Suprapubic skin (tissue), 3 donors: ENCODE measurements around the gene ATP5ME.

ENCODE experiments used
- EP300 ChIP-seq: sonication (generic); formaldehyde crosslinking; IDR thresholded peaks from one replicate; pipeline ENCODE4 v1.6.1; 2017; ENCODE audit warnings: antibody characterized with exemption
- TF ChIP-seq, protein P1 (sequence below), 2 donors: fragments of 200-600 bp in 1 of 2; fragments of 450-650 bp in 1 of 2; sonication (generic) in 1 of 2; IDR thresholded peaks; one replicate each; pipeline ENCODE4 v1.5.1; 2016 to 2019; ENCODE audit warnings: antibody characterized with exemption in 2 of 2, mild to moderate bottlenecking in 1 of 2, moderate library complexity in 1 of 2

DNA sequence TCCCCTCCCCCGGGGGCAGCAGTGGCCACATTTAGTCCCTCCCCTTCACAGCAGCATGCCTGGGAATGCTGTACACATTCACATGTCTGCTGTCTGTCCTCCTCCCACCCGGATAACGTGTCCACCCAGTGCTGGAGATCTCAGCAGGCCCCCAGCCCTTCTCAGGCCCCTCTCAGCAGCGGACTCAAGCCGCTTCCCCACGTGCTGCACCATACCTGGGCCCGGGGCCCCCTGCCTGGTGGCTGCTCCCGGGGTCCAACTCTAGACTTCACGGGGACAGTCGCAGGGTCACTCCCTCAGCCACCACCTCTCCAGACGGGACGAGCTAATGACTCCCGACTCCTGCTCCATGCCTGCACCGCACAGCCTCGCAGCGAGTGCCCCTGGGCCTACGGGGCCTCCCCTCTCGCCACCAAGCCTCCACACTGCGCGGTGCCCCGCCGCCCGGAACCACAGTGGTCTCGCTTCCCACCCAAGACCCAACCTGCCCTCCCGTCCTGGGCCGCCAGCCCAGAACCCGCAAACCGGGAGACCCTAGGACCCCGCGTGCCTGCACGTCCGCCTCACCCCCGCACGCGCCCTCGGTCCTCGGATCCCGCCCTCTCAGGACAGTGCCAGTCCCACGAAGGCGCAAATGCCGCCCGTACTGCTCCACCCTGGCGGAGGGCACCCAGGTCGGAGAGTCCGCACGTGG, 30.3 kb upstream of the ATP5ME start:
- TF ChIP-seq, protein P1, sequence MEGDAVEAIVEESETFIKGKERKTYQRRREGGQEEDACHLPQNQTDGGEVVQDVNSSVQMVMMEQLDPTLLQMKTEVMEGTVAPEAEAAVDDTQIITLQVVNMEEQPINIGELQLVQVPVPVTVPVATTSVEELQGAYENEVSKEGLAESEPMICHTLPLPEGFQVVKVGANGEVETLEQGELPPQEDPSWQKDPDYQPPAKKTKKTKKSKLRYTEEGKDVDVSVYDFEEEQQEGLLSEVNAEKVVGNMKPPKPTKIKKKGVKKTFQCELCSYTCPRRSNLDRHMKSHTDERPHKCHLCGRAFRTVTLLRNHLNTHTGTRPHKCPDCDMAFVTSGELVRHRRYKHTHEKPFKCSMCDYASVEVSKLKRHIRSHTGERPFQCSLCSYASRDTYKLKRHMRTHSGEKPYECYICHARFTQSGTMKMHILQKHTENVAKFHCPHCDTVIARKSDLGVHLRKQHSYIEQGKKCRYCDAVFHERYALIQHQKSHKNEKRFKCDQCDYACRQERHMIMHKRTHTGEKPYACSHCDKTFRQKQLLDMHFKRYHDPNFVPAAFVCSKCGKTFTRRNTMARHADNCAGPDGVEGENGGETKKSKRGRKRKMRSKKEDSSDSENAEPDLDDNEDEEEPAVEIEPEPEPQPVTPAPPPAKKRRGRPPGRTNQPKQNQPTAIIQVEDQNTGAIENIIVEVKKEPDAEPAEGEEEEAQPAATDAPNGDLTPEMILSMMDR (IDR thresholded peaks at IDR 0.05) = no peak
- TF ChIP-seq EP300 = no peak
